ENCODE results near the gene ASRGL1. TPM values are rescaled to one million over a fixed set of nuclear protein-coding genes. Genes with fewer than 3 reads are reported as not detected.
"Not testable (repeated sequence)": the region's sequence is repeated elsewhere in the genome, so short reads cannot be mapped to it uniquely, and the experiment has no call there.

Gene ASRGL1
- total and polyA plus RNA-seq, 2 experiments from 2014 or later: 9.5 to 18.6 TPM

DNA sequence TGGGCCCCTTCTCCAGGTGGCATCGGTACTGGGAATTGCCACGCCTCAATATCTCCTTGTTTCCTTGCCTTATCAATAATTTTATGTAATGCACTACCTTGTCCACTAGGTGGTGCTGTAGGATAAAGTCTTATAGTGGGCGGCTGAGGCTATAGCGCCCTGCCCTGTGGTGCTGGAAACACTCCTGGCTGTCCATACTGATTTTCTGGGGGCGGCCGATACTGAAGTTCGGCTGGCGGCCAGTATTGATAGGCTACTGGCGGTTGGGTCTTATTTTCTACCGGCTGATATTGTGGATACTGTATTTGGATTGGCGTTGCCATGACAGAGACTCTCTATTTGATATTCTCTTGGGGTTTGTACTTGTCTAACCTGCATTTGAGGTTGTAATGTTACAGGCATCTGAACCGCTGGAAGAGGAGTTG lies 43.6 kb downstream of the ASRGL1 start:
- H3K27ac ChIP-seq; H3K79me2 ChIP-seq; H4K20me1 ChIP-seq (ENCODE audit: insufficient read depth, poor library complexity, severe bottlenecking); H2AFZ ChIP-seq; H3K9me3 ChIP-seq (ENCODE audit: low read depth); H3K4me3 ChIP-seq; H3K36me3 ChIP-seq (replicated peaks; ENCODE audit: insufficient read depth, low read depth); H3K27me3 ChIP-seq; H3K9me2 ChIP-seq (replicated peaks; ENCODE audit: insufficient read depth): not testable (repeated sequence)
- DNase-seq (ENCODE audit: low spot score): peak; percentile 87
- H3K4me2 ChIP-seq: peak overlapping the region; percentile 69
- 11% methylated on average over 12 of the region's 12 CpGs for WGBS (ENCODE audit: low lambda C conversion rate, missing lambda C conversion rate)
- TF ChIP-seq, protein P1, sequence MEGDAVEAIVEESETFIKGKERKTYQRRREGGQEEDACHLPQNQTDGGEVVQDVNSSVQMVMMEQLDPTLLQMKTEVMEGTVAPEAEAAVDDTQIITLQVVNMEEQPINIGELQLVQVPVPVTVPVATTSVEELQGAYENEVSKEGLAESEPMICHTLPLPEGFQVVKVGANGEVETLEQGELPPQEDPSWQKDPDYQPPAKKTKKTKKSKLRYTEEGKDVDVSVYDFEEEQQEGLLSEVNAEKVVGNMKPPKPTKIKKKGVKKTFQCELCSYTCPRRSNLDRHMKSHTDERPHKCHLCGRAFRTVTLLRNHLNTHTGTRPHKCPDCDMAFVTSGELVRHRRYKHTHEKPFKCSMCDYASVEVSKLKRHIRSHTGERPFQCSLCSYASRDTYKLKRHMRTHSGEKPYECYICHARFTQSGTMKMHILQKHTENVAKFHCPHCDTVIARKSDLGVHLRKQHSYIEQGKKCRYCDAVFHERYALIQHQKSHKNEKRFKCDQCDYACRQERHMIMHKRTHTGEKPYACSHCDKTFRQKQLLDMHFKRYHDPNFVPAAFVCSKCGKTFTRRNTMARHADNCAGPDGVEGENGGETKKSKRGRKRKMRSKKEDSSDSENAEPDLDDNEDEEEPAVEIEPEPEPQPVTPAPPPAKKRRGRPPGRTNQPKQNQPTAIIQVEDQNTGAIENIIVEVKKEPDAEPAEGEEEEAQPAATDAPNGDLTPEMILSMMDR (IDR thresholded peaks at IDR 0.05; ENCODE audit: poor library complexity): peak; percentile 76
- peaks cover 15% of the 10 kb centered on the region for H3K4me1 ChIP-seq (ENCODE audit: insufficient read depth)

DNA sequence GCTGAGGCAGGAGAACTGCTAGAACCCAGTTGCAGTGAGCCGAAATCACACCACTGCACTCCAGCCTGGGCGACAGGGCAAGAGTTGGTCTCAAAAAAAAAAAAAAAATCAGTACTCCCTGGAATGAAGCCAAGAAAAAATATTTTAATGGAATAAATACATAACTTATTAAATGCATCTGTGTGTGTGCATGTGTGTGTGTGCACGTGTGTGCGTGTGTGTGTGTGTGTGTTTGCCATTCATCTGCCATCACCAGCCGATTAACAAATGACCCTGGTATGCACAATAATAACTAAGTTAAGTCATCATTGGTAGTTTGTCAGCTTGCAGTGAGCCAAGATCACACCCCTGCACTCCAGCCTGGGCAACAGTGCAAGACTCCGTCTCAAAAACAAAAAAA lies 46.6 kb downstream of the ASRGL1 start:
- Histone ChIP-seq H3K9me2 (replicated peaks; ENCODE audit: insufficient read depth) (no peaks in the 10 kb centered on the region), H3K27ac (no peak overlapping the region)

DNA sequence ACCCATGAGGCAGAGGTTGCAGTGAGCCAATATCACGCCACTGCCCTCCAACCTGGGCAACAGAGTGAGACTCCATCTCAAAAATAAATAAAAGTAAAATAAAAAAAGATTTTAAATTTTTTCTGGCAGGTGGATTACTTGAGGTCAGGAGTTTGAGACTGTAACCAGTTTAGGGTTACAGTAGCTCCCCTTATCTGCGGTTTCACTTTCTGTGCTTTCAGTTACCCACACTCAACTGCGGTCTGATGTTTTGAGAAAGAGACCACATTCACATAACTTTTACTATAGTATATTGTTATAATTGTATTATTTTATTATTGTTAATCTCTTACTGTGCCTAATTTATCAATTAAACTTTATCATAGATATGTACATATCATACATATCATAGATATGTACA lies 48.8 kb downstream of the ASRGL1 start:
- peaks cover 12% of the 10 kb centered on the region for H3K4me1 ChIP-seq (ENCODE audit: insufficient read depth)
- not testable (repeated sequence) for H4K20me1 ChIP-seq (ENCODE audit: insufficient read depth, poor library complexity, severe bottlenecking); H3K9me3 ChIP-seq (ENCODE audit: low read depth); H3K4me3 ChIP-seq; DNase-seq (ENCODE audit: low spot score); H3K27me3 ChIP-seq; H3K27ac ChIP-seq; H3K4me2 ChIP-seq; H3K9me2 ChIP-seq (replicated peaks; ENCODE audit: insufficient read depth); H2AFZ ChIP-seq; H3K79me2 ChIP-seq; H3K36me3 ChIP-seq (replicated peaks; ENCODE audit: insufficient read depth, low read depth)
- WGBS (ENCODE audit: low lambda C conversion rate, missing lambda C conversion rate): 92% methylated on average over 3 of the region's 3 CpGs

More for the DNA sequence above, 46.6 kb downstream of the ASRGL1 start:
- H3K36me3 ChIP-seq (replicated peaks; ENCODE audit: insufficient read depth, low read depth): no peaks in the 10 kb centered on the region
- WGBS (ENCODE audit: low lambda C conversion rate, missing lambda C conversion rate): 85% methylated on average over 6 of the region's 6 CpGs
- DNase-seq (ENCODE audit: low spot score): no peak
- no peak overlapping the region for H3K4me2 ChIP-seq
- no peaks in the 10 kb centered on the region for H3K79me2 ChIP-seq
- no peak overlapping the region for H2AFZ ChIP-seq
- peaks cover 15% of the 10 kb centered on the region for H3K4me1 ChIP-seq (ENCODE audit: insufficient read depth)
- no peaks in the 10 kb centered on the region for H3K27me3 ChIP-seq
- no peaks in the 10 kb centered on the region for H3K9me3 ChIP-seq (ENCODE audit: low read depth)
- H4K20me1 ChIP-seq (ENCODE audit: insufficient read depth, poor library complexity, severe bottlenecking): no peaks in the 10 kb centered on the region
- no peak overlapping the region for H3K4me3 ChIP-seq
- no peak for TF ChIP-seq EZH2 (IDR thresholded peaks at IDR 0.05; ENCODE audit: borderline replicate concordance)
- TF ChIP-seq, protein P1 (IDR thresholded peaks at IDR 0.05; ENCODE audit: poor library complexity): no peak
- no peak for TF ChIP-seq EZH2phosphoT487 (IDR thresholded peaks at IDR 0.05; ENCODE audit: low read depth, severe bottlenecking, unreplicated experiment)

DNA sequence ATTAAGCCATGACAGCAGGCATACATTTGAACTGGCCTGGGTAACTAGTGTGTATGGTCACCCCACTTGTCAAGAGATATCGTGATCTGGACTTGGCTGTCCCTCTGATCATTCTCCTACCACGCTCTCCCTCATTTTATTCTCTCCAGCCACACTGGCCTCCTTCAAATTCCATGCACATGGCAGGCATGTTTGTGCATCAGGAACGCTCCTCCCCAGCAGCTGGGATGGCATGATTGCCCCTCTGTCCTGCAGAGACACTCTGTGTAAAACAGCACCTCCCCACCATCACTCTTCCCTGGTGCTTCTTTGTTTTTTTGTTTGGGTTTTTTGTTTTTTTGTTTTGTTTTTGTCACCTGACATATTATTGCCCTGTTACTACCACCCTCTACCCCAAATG lies 50.1 kb downstream of the ASRGL1 start:
- WGBS (ENCODE audit: low lambda C conversion rate, missing lambda C conversion rate): 91% methylated on average over 3 of the region's 3 CpGs
- H3K79me2 ChIP-seq: no peaks in the 10 kb centered on the region
- TF ChIP-seq EZH2 (IDR thresholded peaks at IDR 0.05; ENCODE audit: borderline replicate concordance) (no peak), EZH2phosphoT487 (IDR thresholded peaks at IDR 0.05; ENCODE audit: low read depth, severe bottlenecking, unreplicated experiment) (no peak)
- TF ChIP-seq, protein P1 (IDR thresholded peaks at IDR 0.05; ENCODE audit: poor library complexity): no peak
- DNase-seq (ENCODE audit: low spot score): no peak
- no peak overlapping the region for H3K27ac ChIP-seq
- no peaks in the 10 kb centered on the region for H4K20me1 ChIP-seq (ENCODE audit: insufficient read depth, poor library complexity, severe bottlenecking)
- H3K36me3 ChIP-seq (replicated peaks; ENCODE audit: insufficient read depth, low read depth): no peaks in the 10 kb centered on the region
- H3K9me2 ChIP-seq (replicated peaks; ENCODE audit: insufficient read depth): no peaks in the 10 kb centered on the region
- no peaks in the 10 kb centered on the region for H3K27me3 ChIP-seq
- no peak overlapping the region for H2AFZ ChIP-seq
- no peaks in the 10 kb centered on the region for H3K9me3 ChIP-seq (ENCODE audit: low read depth)
- peaks cover under 1% of the 10 kb centered on the region for H3K4me1 ChIP-seq (ENCODE audit: insufficient read depth)
- H3K4me3 ChIP-seq: no peak overlapping the region
- no peak overlapping the region for H3K4me2 ChIP-seq
